PC-9 (cell line): Measurements from ENCODE around the gene IFT88. TPM values are rescaled to one million over a fixed set of nuclear protein-coding genes. Genes with fewer than 3 reads are reported as not detected.

Source experiments
- BruUV-seq: library from RNA; stranded (reverse); fragments of 400-500 nt; replicated peaks from 2 replicates; lab custom pipeline; 2021; lab: Mats Ljungman, UMichigan
- CTCF ChIA-PET: fragments of 300-600 bp; sonication (Branson Sonifier 250); formaldehyde crosslinking; loops from one replicate; lab custom pipeline; 2022; ENCODE audit warnings: antibody characterized with exemption; lab: Charles Lee
- POLR2A ChIA-PET: fragments of 300-600 bp; sonication (Branson Sonifier 250); formaldehyde crosslinking; loops from one replicate; lab custom pipeline; 2022; ENCODE audit warnings: antibody characterized with exemption; ENCODE audit not compliant: unreplicated experiment; lab: Charles Lee
- DNase-seq, 2 experiments: peaks; one replicate each; pipeline versions ENCODE4 v3.0.0 to v3.0.0-alpha.2; 2015 to 2022; ENCODE audit warnings: mixed read lengths in 1 of 2
- H2AFZ ChIP-seq: fragments of 200-600 bp; sonication (generic); 2 replicates; pipeline ENCODE4 v1.8.1; 2017; ENCODE audit warnings: antibody characterized with exemption
- H3F3A ChIP-seq: fragments of 200-600 bp; sonication (generic); 2 replicates; pipeline ENCODE4 v1.8.1; 2017; ENCODE audit warnings: antibody characterized with exemption, mild to moderate bottlenecking, low read depth; ENCODE audit not compliant: insufficient read depth
- H3K27ac ChIP-seq: fragments of 200-600 bp; sonication (generic); 2 replicates; pipeline ENCODE4 v1.6.1; 2016; ENCODE audit warnings: mixed run types
- H3K27me3 ChIP-seq: fragments of 200-600 bp; sonication (generic); 2 replicates; pipeline ENCODE4 v1.6.1; 2016; ENCODE audit warnings: low read depth, mixed run types; ENCODE audit not compliant: insufficient read depth
- H3K36me3 ChIP-seq: fragments of 200-600 bp; sonication (generic); 2 replicates; pipeline ENCODE4 v1.6.1; 2016; ENCODE audit warnings: low read depth, mixed run types
- H3K4me1 ChIP-seq: fragments of 200-600 bp; sonication (generic); replicated peaks from 2 replicates; pipeline ENCODE4 v1.6.1; 2016; ENCODE audit warnings: mixed run types; ENCODE audit not compliant: insufficient read depth
- H3K4me2 ChIP-seq: fragments of 200-600 bp; sonication (generic); 2 replicates; pipeline ENCODE4 v1.6.1; 2017; ENCODE audit warnings: mixed run types
- H3K4me3 ChIP-seq: fragments of 200-600 bp; sonication (generic); 2 replicates; pipeline ENCODE4 v1.6.1; 2016; ENCODE audit warnings: mixed run types
- H3K79me2 ChIP-seq: fragments of 200-600 bp; sonication (generic); 2 replicates; pipeline ENCODE4 v1.6.1; 2017; ENCODE audit warnings: low read depth, mixed run types
- H3K9me2 ChIP-seq: fragments of 200-600 bp; sonication (generic); 2 replicates; pipeline ENCODE4 v1.8.1; 2017; ENCODE audit warnings: mild to moderate bottlenecking; ENCODE audit not compliant: insufficient read depth
- H3K9me3 ChIP-seq: fragments of 200-600 bp; sonication (generic); 2 replicates; pipeline ENCODE4 v1.8.1; 2016; ENCODE audit warnings: low read depth; ENCODE audit not compliant: insufficient read depth
- H4K20me1 ChIP-seq: fragments of 200-600 bp; sonication (generic); 2 replicates; pipeline ENCODE4 v1.8.1; 2017; ENCODE audit not compliant: insufficient read depth
- EZH2 ChIP-seq: fragments of 200-600 bp; sonication (generic); IDR thresholded peaks from 2 replicates; pipeline ENCODE4 v1.8.0; 2017; ENCODE audit warnings: antibody characterized with exemption, low read depth
- intact Hi-C: fragments of 100-400 bp; cut with micrococcal nuclease; formaldehyde crosslinking; loops from one replicate; pipeline ENCODE4 v1.10.0; 2022; ENCODE audit not compliant: unreplicated experiment
- total RNA-seq: library from RNA; stranded (reverse); gene quantifications from 2 replicates; pipeline ENCODE4 v1.2.3, GENCODE V29; 2021
- TF ChIP-seq, protein P1 (sequence below): fragments of 200-600 bp; sonication (generic); conservative IDR thresholded peaks from 2 replicates; pipeline ENCODE4 v1.6.1; 2017; ENCODE audit warnings: mixed run types, antibody characterized with exemption, mild to moderate bottlenecking, moderate library complexity

IFT88 gene
- total RNA-seq, 1 experiment from 2014 or later, result 11.7 TPM

DNA sequence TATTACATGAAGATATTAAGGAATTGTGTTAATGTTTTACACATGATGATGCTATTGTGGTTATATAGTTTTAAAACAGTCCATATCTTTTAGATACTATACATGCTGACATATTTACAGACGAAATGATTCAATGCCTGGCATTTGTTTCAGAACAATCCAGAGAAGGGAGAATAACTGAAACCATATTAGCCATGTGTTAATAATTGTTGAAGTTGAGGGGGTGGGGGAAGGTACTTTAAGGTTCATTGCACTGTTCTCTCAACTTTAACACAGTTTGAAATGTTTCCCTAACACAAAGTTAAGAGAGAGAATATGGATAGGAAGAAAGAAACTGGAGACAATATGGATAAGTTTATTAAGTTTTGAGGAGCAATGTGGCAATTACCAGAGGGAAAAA, 47.1 kb upstream of the IFT88 start:
- ChIA-PET POLR2A (no interaction called here), CTCF (no interaction called here)
- no peak overlapping the region for H3K4me3 ChIP-seq
- H3K4me1 ChIP-seq, result no peaks in the 10 kb centered on the region
- no peaks in the 10 kb centered on the region for H4K20me1 ChIP-seq
- H3K79me2 ChIP-seq, result no peaks in the 10 kb centered on the region
- H3K9me2 ChIP-seq, result no peaks in the 10 kb centered on the region
- no peaks in the 10 kb centered on the region for H3K27me3 ChIP-seq
- H3K9me3 ChIP-seq, result no peaks in the 10 kb centered on the region
- H2AFZ ChIP-seq, result no peak overlapping the region
- no peak for DNase-seq
- intact Hi-C loops, result no loop called here
- H3K4me2 ChIP-seq, result no peak overlapping the region
- peaks cover 12% of the 10 kb centered on the region; the same call in 1 of the 2 replicates for H3F3A ChIP-seq
- BruUV-seq, result no TSS peak
- TF ChIP-seq EZH2, result no peak
- TF ChIP-seq, protein P1, sequence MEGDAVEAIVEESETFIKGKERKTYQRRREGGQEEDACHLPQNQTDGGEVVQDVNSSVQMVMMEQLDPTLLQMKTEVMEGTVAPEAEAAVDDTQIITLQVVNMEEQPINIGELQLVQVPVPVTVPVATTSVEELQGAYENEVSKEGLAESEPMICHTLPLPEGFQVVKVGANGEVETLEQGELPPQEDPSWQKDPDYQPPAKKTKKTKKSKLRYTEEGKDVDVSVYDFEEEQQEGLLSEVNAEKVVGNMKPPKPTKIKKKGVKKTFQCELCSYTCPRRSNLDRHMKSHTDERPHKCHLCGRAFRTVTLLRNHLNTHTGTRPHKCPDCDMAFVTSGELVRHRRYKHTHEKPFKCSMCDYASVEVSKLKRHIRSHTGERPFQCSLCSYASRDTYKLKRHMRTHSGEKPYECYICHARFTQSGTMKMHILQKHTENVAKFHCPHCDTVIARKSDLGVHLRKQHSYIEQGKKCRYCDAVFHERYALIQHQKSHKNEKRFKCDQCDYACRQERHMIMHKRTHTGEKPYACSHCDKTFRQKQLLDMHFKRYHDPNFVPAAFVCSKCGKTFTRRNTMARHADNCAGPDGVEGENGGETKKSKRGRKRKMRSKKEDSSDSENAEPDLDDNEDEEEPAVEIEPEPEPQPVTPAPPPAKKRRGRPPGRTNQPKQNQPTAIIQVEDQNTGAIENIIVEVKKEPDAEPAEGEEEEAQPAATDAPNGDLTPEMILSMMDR, result no peak
- no peaks in the 10 kb centered on the region for H3K36me3 ChIP-seq
- H3K27ac ChIP-seq, result no peak overlapping the region

- Histone ChIP-seq H3K36me3 (no peaks in the 10 kb centered on the region), H3K4me3 (no peak overlapping the region), H3K27me3 (no peaks in the 10 kb centered on the region), H3K9me2 (no peaks in the 10 kb centered on the region), H4K20me1 (no peaks in the 10 kb centered on the region), H3K4me2 (no peak overlapping the region), H2AFZ (no peak overlapping the region), H3K27ac (no peak overlapping the region), H3K4me1 (peaks cover 4% of the 10 kb centered on the region; the same call in 1 of the 2 replicates), H3K9me3 (no peaks in the 10 kb centered on the region), H3F3A (peaks cover 13% of the 10 kb centered on the region; the same call in 1 of the 2 replicates), H3K79me2 (no peaks in the 10 kb centered on the region)
- CTCF ChIA-PET, result interaction anchor here (0.6 kb wide), 1 partner anchor 658 kb away, joined by 8 read pairs; no protein-coding TSS in a partner anchor
- BruUV-seq, result no TSS peak
- TF ChIP-seq, protein P1, result no peak
- no peak for TF ChIP-seq EZH2
- intact Hi-C loops, result no loop called here
- POLR2A ChIA-PET, result no interaction called here
- DNase-seq, result no peak
Observed at GRCh38 chr13:20521364-20522115, 45.4 kb upstream of the IFT88 start.

DNA sequence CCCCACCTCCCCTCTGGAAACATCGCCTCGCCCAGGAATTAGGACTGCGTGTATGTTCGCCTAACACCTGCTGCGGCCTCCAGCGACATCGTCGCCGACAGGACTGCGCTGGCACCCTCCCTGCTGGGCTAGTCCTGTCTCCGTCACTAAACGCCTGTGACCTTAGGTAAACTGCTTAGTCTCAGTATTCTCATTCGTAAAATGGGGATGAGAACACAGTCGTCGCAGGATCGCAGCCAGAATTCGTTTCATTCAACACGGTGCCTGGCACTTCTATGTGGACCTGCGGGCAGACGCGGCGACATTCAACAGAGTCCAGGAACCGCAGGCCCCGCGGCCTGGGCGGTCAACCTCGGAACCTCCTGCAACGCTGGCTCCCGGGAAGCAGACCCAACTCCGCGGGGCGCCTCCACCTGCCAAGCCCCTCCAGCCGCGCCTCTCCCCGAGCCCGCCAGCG, 41.8 kb upstream of the IFT88 start:
- Histone ChIP-seq H2AFZ (peak overlapping the region; percentile 99), H3K27ac (no peak overlapping the region), H3K4me1 (peaks cover 8% of the 10 kb centered on the region)

More for the DNA sequence above, 41.8 kb upstream of the IFT88 start:
- Histone ChIP-seq H3K9me3 (no peaks in the 10 kb centered on the region), H3K79me2 (no peaks in the 10 kb centered on the region), H3K9me2 (no peaks in the 10 kb centered on the region), H3F3A (peaks cover 17% of the 10 kb centered on the region; the same call in 1 of the 2 replicates), H4K20me1 (no peaks in the 10 kb centered on the region), H3K36me3 (no peaks in the 10 kb centered on the region), H3K4me2 (peak overlapping the region; percentile 95), H3K27me3 (no peaks in the 10 kb centered on the region), H3K4me3 (peak overlapping the region; percentile 71)
- TF ChIP-seq, protein P1, result no peak
- no peak for TF ChIP-seq EZH2
- CTCF ChIA-PET, result no interaction called here
- DNase-seq, result no peak
- POLR2A ChIA-PET, result interaction anchor here (0.6 to 0.7 kb wide), 2 partner anchors 146 to 593 kb away, joined by 7 read pairs; no protein-coding TSS in a partner anchor
- BruUV-seq, result no TSS peak
- intact Hi-C loops, result no loop called here
